ENCODE results near the gene SLC17A8.

SLC17A8 gene

GRCh38 chr12:100371146-100371545 is 14.3 kb downstream of the SLC17A8 start:
- no peak for DNase-seq (ENCODE audit: low spot score)

GRCh38 chr12:100372853-100373640 is 16.2 kb downstream of the SLC17A8 start:
- no peak for DNase-seq (ENCODE audit: low spot score)

- DNase-seq (ENCODE audit: low spot score) = peak; percentile 91
These were observed 18.3 kb downstream of the SLC17A8 start for GRCh38 chr12:100375038-100375735.

- DNase-seq (ENCODE audit: low spot score) = no peak
These were observed 19.3 kb downstream of the SLC17A8 start for GRCh38 chr12:100376161-100376560.

GRCh38 chr12:100381379-100381778 is 24.5 kb downstream of the SLC17A8 start:
- DNase-seq (ENCODE audit: low spot score) = no peak

GRCh38 chr12:100382338-100382737 is 25.5 kb downstream of the SLC17A8 start:
- no peak for DNase-seq (ENCODE audit: low spot score)

GRCh38 chr12:100383586-100384558 is 27.0 kb downstream of the SLC17A8 start:
- DNase-seq (ENCODE audit: low spot score) = no peak

GRCh38 chr12:100384559-100384935 is 27.7 kb downstream of the SLC17A8 start:
- DNase-seq (ENCODE audit: low spot score) = no peak

GRCh38 chr12:100388382-100388781 is 31.5 kb downstream of the SLC17A8 start:
- no peak for DNase-seq (ENCODE audit: low spot score)

- DNase-seq (ENCODE audit: low spot score) = no peak
These were observed 35.0 kb downstream of the SLC17A8 start for GRCh38 chr12:100391856-100392255.

GRCh38 chr12:100393200-100393599 is 36.3 kb downstream of the SLC17A8 start:
- no peak for DNase-seq (ENCODE audit: low spot score)

GRCh38 chr12:100395811-100396210 is 38.9 kb downstream of the SLC17A8 start:
- no peak for DNase-seq (ENCODE audit: low spot score)

- DNase-seq (ENCODE audit: low spot score) = no peak
These were observed 41.4 kb downstream of the SLC17A8 start for GRCh38 chr12:100398307-100398706.

- no peak for DNase-seq (ENCODE audit: low spot score)
These were observed 42.2 kb downstream of the SLC17A8 start for GRCh38 chr12:100399095-100399494.

GRCh38 chr12:100401660-100402059 is 44.8 kb downstream of the SLC17A8 start:
- DNase-seq (ENCODE audit: low spot score) = no peak

- DNase-seq (ENCODE audit: low spot score) = no peak
These were observed 45.9 kb downstream of the SLC17A8 start for GRCh38 chr12:100402763-100403162.

GRCh38 chr12:100403446-100403845 is 46.6 kb downstream of the SLC17A8 start:
- no peak for DNase-seq (ENCODE audit: low spot score)

- DNase-seq (ENCODE audit: low spot score) = no peak
These were observed 48.0 kb downstream of the SLC17A8 start for GRCh38 chr12:100404769-100405407.

GRCh38 chr12:100413001-100413400 is 56.1 kb downstream of the SLC17A8 start:
- no peak for DNase-seq (ENCODE audit: low spot score)

- no peak for DNase-seq (ENCODE audit: low spot score)
These were observed 57.9 kb downstream of the SLC17A8 start for GRCh38 chr12:100414739-100415138.

GRCh38 chr12:100422646-100423045 is 65.8 kb downstream of the SLC17A8 start:
- no peak for DNase-seq (ENCODE audit: low spot score)

GRCh38 chr12:100426145-100426544 is 69.3 kb downstream of the SLC17A8 start:
- no peak for DNase-seq (ENCODE audit: low spot score)

All from Ammon's horn (tissue), 1 donor.